GM12873 (cell line): Measurements from ENCODE around the gene IGFLR1.

Source experiments
- CTCF ChIP-seq: IDR thresholded peaks from 2 replicates; pipeline ENCODE4 v1.5.1; 2012; ENCODE audit warnings: low read depth, mild to moderate bottlenecking, moderate library complexity, low read length, control low read depth; ENCODE audit not compliant: insufficient read depth; ENCODE audit errors: missing control alignments

The IGFLR1 gene

DNA sequence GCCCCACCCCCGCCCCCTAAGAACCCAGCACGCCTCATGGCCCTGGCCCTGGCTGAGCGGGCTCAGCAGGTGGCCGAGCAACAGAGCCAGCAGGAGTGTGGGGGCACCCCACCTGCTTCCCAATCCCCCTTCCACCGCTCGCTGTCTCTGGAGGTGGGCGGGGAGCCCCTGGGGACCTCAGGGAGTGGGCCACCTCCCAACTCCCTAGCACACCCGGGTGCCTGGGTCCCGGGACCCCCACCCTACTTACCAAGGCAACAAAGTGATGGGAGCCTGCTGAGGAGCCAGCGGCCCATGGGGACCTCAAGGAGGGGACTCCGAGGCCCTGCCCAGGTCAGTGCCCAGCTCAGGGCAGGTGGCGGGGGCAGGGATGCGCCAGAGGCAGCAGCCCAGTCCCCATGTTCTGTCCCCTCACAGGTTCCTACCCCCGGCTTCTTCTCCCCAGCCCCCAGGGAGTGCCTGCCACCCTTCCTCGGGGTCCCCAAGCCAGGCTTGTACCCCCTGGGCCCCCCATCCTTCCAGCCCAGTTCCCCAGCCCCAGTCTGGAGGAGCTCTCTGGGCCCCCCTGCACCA is 45.1 kb upstream of the IGFLR1 start:
- no peak for TF ChIP-seq CTCF

DNA sequence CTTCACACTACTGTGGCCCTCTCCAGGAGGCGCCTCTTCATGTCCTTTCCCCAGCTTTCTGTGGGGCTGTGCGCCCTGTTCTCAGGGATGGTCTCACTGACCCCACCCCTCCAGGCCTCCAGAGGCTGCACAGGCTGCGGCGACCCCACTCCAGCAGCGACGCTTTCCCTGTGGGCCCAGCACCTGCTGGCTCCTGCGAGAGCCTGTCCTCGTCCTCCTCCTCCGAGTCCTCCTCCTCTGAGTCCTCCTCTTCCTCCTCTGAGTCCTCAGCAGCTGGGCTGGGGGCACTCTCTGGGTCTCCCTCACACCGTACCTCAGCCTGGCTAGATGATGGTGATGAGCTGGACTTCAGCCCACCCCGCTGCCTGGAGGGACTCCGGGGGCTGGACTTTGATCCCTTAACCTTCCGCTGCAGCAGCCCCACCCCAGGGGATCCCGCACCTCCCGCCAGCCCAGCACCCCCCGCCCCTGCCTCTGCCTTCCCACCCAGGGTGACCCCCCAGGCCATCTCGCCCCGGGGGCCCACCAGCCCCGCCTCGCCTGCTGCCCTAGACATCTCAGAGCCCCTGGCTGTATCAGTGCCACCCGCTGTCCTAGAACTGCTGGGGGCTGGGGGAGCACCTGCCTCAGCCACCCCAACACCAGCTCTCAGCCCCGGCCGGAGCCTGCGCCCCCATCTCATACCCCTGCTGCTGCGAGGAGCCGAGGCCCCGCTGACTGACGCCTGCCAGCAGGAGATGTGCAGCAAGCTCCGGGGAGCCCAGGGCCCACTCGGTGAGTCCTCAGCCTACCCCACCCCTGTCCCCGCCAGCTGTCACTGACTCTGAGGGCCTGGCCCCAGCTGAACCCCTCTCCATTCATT is 44.3 kb upstream of the IGFLR1 start:
- no peak for TF ChIP-seq CTCF

GRCh38 chr19:35785339-35785627 is 43.0 kb upstream of the IGFLR1 start:
- no peak for TF ChIP-seq CTCF

DNA sequence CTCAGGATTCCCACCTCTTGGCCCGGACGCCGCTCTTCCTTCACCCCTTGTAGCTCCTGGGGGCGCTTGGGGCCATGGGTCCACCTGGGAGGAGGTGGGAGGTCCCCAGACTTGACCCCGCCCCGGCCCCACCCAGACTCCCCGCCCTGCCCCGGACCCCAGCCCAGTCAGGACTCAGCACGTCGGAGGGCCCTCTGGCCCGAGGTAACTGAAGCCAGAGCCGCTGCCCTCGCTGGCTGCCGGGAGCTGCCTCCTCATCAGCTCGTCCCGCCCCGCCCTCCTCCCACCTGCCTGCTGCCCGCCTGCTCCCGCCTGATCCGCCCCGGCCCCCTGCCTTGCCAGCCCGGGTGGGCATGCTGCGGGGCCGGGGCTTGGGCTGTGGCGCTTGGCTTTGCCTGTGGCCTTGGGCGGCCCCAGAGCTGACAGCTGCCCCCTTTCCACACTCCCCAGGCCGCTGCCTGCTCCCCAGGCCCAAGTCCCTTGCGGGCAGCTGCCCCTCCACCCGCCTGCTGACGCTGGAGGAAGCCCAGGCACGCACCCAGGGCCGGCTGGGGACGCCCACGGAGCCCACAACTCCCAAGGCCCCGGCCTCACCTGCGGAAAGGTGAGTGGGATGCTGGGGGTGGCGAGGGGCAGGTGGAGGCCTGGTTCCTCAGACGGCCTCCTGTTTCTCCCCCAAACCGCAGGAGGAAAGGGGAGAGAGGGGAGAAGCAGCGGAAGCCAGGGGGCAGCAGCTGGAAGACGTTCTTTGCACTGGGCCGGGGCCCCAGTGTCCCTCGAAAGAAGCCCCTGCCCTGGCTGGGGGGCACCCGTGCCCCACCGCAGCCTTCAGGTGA is 42.5 kb upstream of the IGFLR1 start:
- no peak for TF ChIP-seq CTCF

DNA sequence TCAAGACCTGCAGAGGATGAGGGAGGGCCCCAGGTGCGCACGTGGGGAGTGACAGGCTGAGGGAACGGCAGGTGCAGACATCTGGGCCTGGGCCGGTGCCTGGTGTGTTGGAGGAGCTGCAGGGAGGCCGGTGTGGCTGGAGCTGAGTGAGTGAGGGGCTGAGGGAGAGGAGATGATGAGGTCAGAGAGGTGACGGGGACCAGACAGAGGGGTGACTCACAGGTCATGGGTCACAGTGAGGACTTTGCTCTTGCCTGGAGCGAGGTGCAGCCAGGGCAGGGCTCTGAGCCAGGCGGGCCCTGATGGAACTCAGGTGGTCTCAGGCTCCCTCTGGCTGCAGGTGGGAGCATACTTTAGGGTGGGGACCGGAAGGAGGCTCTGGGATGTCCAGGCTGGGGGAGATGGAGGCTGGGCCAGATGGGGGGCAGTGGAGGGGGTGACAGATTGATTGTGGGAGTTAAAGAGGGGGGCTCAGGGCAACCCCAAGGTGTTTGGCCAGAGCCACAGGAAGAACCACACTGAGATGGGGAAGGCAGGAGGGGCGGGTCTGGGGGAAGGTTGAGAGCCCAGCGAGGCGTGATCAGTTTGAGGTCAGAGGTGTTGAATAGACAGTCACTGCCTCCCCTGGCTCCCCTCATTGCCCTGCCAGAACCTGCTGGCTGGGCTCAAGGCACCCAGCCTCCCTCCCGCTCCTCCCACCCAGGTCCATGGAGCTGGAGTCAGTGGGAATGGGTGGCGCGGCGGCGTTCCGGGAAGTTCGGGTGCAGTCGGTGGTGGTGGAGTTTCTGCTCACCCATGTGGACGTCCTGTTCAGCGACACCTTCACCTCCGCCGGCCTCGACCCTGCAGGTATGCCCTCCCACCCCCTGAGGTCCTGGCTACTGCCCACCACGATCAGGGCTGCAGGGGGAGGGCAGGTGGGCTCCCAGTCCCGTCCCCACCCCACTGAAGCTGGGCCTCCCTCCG is 41.5 kb upstream of the IGFLR1 start:
- TF ChIP-seq CTCF, result no peak

GRCh38 chr19:35782589-35782988 is 40.3 kb upstream of the IGFLR1 start:
- TF ChIP-seq CTCF, result no peak

GRCh38 chr19:35781650-35782049 is 39.4 kb upstream of the IGFLR1 start:
- no peak for TF ChIP-seq CTCF
